Activated T-cell treated with anti-CD3 and anti-CD28 coated beads for 4 hours (primary cell): ENCODE measurements around the gene APRT.
"Not testable (repeated sequence)": the region's sequence is repeated elsewhere in the genome, so short reads cannot be mapped to it uniquely, and the experiment has no call there.

Source experiments
- DNase-seq: peaks from one replicate; pipeline ENCODE4 v3.0.0-alpha.2; 2020

Gene APRT

GRCh38 chr16:88841521-88842307 lies 30.0 kb upstream of the APRT start:
- DNase-seq: no peak

GRCh38 chr16:88840600-88841215 lies 29.0 kb upstream of the APRT start:
- DNase-seq: no peak

GRCh38 chr16:88839745-88840599 lies 28.2 kb upstream of the APRT start:
- no peak for DNase-seq

GRCh38 chr16:88839026-88839529 lies 27.4 kb upstream of the APRT start:
- no peak for DNase-seq

- no peak for DNase-seq
Observed at GRCh38 chr16:88838566-88838965, 26.8 kb upstream of the APRT start.

- DNase-seq: no peak
Observed at GRCh38 chr16:88837806-88838205, 26.1 kb upstream of the APRT start.

- no peak for DNase-seq
Observed at GRCh38 chr16:88836791-88837190, 25.1 kb upstream of the APRT start.

- DNase-seq: no peak
Observed at GRCh38 chr16:88835818-88836217, 24.1 kb upstream of the APRT start.

- DNase-seq: no peak
Observed at GRCh38 chr16:88835383-88835782, 23.7 kb upstream of the APRT start.

- no peak for DNase-seq
Observed at GRCh38 chr16:88834670-88835069, 22.9 kb upstream of the APRT start.

GRCh38 chr16:88833086-88833485 lies 21.4 kb upstream of the APRT start:
- DNase-seq: no peak

- no peak for DNase-seq
Observed at GRCh38 chr16:88831838-88832237, 20.1 kb upstream of the APRT start.

- no peak for DNase-seq
Observed at GRCh38 chr16:88830783-88831182, 19.1 kb upstream of the APRT start.

- no peak for DNase-seq
Observed at GRCh38 chr16:88830258-88830657, 18.5 kb upstream of the APRT start.

GRCh38 chr16:88828711-88829110 lies 17.0 kb upstream of the APRT start:
- no peak for DNase-seq

- DNase-seq: no peak
Observed at GRCh38 chr16:88827727-88828126, 16.0 kb upstream of the APRT start.

- DNase-seq: no peak
Observed at GRCh38 chr16:88826070-88826840, 14.5 kb upstream of the APRT start.

- DNase-seq: no peak
Observed at GRCh38 chr16:88825146-88825545, 13.4 kb upstream of the APRT start.

GRCh38 chr16:88824256-88825077 lies 12.7 kb upstream of the APRT start:
- DNase-seq: no peak

GRCh38 chr16:88823646-88824045 lies 11.9 kb upstream of the APRT start:
- not testable (repeated sequence) for DNase-seq

- DNase-seq: no peak
Observed at GRCh38 chr16:88822281-88823040, 10.7 kb upstream of the APRT start.
